ENCODE results near the gene SRP14. TPM values are rescaled to one million over a fixed set of nuclear protein-coding genes. Genes with fewer than 3 reads are reported as not detected.

SRP14 gene
- total and polyA plus RNA-seq, 9 of the 15 experiments (the other 6 are each of a cell fraction or from before 2014, with no cell fraction given) = 161 to 1,097 (median 402) TPM

GRCh38 chr15:40054605-40054854, 15.5 kb upstream of the SRP14 start (continued):
- TF ChIP-seq ATF6 (CRISPR knock-in tag; IDR thresholded peaks at IDR 0.05) = no peak
- TF ChIP-seq ZNF57 (CRISPR knock-in tag; IDR thresholded peaks at IDR 0.05) = no peak
- TF ChIP-seq IFI16 (CRISPR knock-in tag; IDR thresholded peaks at IDR 0.05) = no peak
- TF ChIP-seq ZBED1 (IDR thresholded peaks at IDR 0.05) = no peak

- ATAC-seq (no peak), DNase-seq (ENCODE audit: extremely low read depth in 1 of 4, low spot score in 3 of 4) (no peak), FAIRE-seq (no peak)
- in situ Hi-C loops (cut with MboI) = loop anchor here (5.0 to 10.0 kb wide), 2 partner anchors 98 to 371 kb away; no protein-coding TSS in a partner anchor
- Histone ChIP-seq H3K36me3 (ENCODE audit: control insufficient read depth, insufficient read depth, low read length) (no peaks in the 10 kb centered on the region), H3K9me1 (ENCODE audit: control insufficient read depth, insufficient read depth, low read length) (no peaks in the 10 kb centered on the region), H3K79me2 (ENCODE audit: control insufficient read depth, insufficient read depth, low read length) (no peaks in the 10 kb centered on the region), H4K20me1 (replicated peaks; ENCODE audit: control insufficient read depth, insufficient read depth, low read length) (no peaks in the 10 kb centered on the region; the same call in 1 of the 2 replicates), H3K27ac (ENCODE audit: extremely low read depth, low read depth, low read length) (no peak overlapping the region), H3K27me3 (ENCODE audit: control insufficient read depth in 2 of 2, insufficient read depth in 2 of 2, low read length in 2 of 2) (no peaks in the 10 kb centered on the region), H3K4me1 (replicated peaks in 1 of 2; ENCODE audit: control insufficient read depth in 2 of 2, insufficient read depth in 2 of 2, low read length in 2 of 2) (peaks cover 0 to 13% of the 10 kb centered on the region in 2 experiments; a peak in 3 of 5 replicates), H3K4me3 (no peak overlapping the region), H2AFZ (ENCODE audit: low read depth, low read length) (no peak overlapping the region), H3K4me2 (ENCODE audit: insufficient read depth, low read length) (no peak overlapping the region), H3K9ac (ENCODE audit: insufficient read depth in 1 of 2, low read depth in 2 of 2, low read length in 2 of 2) (peak overlapping the region in 1 of 2 experiments; percentile 32; a peak in 1 of 4 replicates), H3K9me3 (replicated peaks; ENCODE audit: control insufficient read depth, insufficient read depth, low read depth, low read length) (no peaks in the 10 kb centered on the region)
- ChIA-PET POLR2A (interaction anchor here (0.6 to 1.6 kb wide), 3 partner anchors 16 to 54 kb away, joined by 3 to 6 read pairs (median 3); no protein-coding TSS in a partner anchor), CTCF (ENCODE audit: low intra/inter-chr PET ratio) (no interaction called here)
- WGBS (ENCODE audit: insufficient coverage, low coverage, missing lambda C conversion rate) = 60% methylated on average over 14 of the region's 14 CpGs
- BruUV-seq (replicated peaks) = no TSS peak
- TF ChIP-seq GABPA (tag; conservative IDR thresholded peaks at IDR 0.05; ENCODE audit: low read depth) = no peak
- TF ChIP-seq ZNF785 (CRISPR knock-in tag; IDR thresholded peaks at IDR 0.05) = no peak
- no peak for TF ChIP-seq EHMT2 (IDR thresholded peaks at IDR 0.05)
- TF ChIP-seq HMG20A (CRISPR knock-in tag; conservative IDR thresholded peaks at IDR 0.05) = no peak
- TF ChIP-seq E2F8 (IDR thresholded peaks at IDR 0.05; ENCODE audit: low read depth, partially characterized antibody) = no peak
- intact Hi-C loops (cut with micrococcal nuclease) = loop anchor here (5.0 kb wide), 1 partner anchor 108 kb away; the partner anchor contains the start of gene BUB1B
Measured at GRCh38 chr15:40053831-40054604, 15.0 kb upstream of the SRP14 start.

All from K562 (cell line).